Forelimb muscle (tissue), 1 donor: ENCODE results near the gene CP. TPM values are rescaled to one million over a fixed set of nuclear protein-coding genes. Genes with fewer than 3 reads are reported as not detected.

Source experiments
- DNase-seq: peaks from one replicate; pipeline ENCODE4 v3.0.0-alpha.2; 2013; ENCODE audit warnings: low read depth
- polyA plus RNA-seq: library from polyadenylated mRNA; unstranded; fragments of 120-200 nt; gene quantifications from one replicate; pipeline ENCODE4 v1.2.1, GENCODE V29; 2013; ENCODE audit not compliant: insufficient read length

CP gene
- polyA plus RNA-seq, 1 donor, result 1.3 TPM

- no peak for DNase-seq
Observed at GRCh38 chr3:149122721-149123578, 98.7 kb downstream of the CP start.

Other genes with a start within 250 kb of the CP start
- 85.5 TPM for gene GYG1, start 230.3 kb downstream of the CP start, polyA plus RNA-seq
- gene HLTF, start 135.3 kb downstream of the CP start, polyA plus RNA-seq, result 17.5 TPM
- gene HPS3, start 92.2 kb downstream of the CP start, polyA plus RNA-seq, result 10.6 TPM
- 10.5 TPM for gene TM4SF18, start 111.8 kb upstream of the CP start, polyA plus RNA-seq
- 29.0 TPM for gene TM4SF1, start 155.8 kb upstream of the CP start, polyA plus RNA-seq